ENCODE measurements around the gene HAT1. TPM values are rescaled to one million over a fixed set of nuclear protein-coding genes. Genes with fewer than 3 reads are reported as not detected.

The HAT1 gene
- total and polyA plus RNA-seq, 10 of the 15 experiments (the other 5 are each of a cell fraction or from before 2014, with no cell fraction given), result 60.0 to 225 (median 130) TPM

- intact Hi-C loops (cut with micrococcal nuclease; ENCODE audit: unreplicated experiment), result loop anchor here (5.0 kb wide), 2 partner anchors 87 to 102 kb away; partner anchors contain the start of genes DLX1 and DLX2
- ChIA-PET POLR2A (interaction anchor here (0.7 kb wide), 1 partner anchor 10 kb away, joined by 3 read pairs; no protein-coding TSS in a partner anchor), RAD21 (ENCODE audit: unreplicated experiment) (no interaction called here), SMC1A (ENCODE audit: uncharacterized antibody, unreplicated experiment) (interaction anchor here (0.9 kb wide), 2 partner anchors 12 to 103 kb away, joined by 3 read pairs; partner anchors contain the start of gene DLX2), CTCF (interaction anchor here (1.0 to 1.3 kb wide), 3 partner anchors 8 to 296 kb away, joined by 3 to 7 read pairs (median 5); partner anchors contain the start of gene DLX2)
- peak within 1 kb of the TSS; percentile 90 for H3K9ac ChIP-seq (ENCODE audit: control insufficient read depth, insufficient read depth, low read length)
- H3K9me3 ChIP-seq (replicated peaks; ENCODE audit: control insufficient read depth, insufficient read depth, low read length), result no peaks in the 10 kb centered on the region
- WGBS (ENCODE audit: insufficient coverage, insufficient replicate concordance, low lambda C conversion rate, missing lambda C conversion rate), result under 1% methylated on average over 72 of the region's 73 CpGs
- H3K27ac ChIP-seq (ENCODE audit: control insufficient read depth, insufficient read depth), result peak within 1 kb of the TSS; percentile 78
- no peaks in the 10 kb centered on the region for H4K20me1 ChIP-seq (ENCODE audit: control insufficient read depth, insufficient read depth)
- BruUV-seq (replicated peaks), result TSS peak; percentile 85
- H3K4me3 ChIP-seq, result peak within 1 kb of the TSS; percentile 90
- H3K4me1 ChIP-seq (ENCODE audit: control insufficient read depth, insufficient read depth, low read length), result peaks cover 6% of the 10 kb centered on the region
- in situ Hi-C loops (cut with MboI), result no loop called here
- ATAC-seq, result peak; percentile 99
- peak; percentile 70 for DNase-seq (ENCODE audit: low read depth, low spot score)
- H3K4me2 ChIP-seq (ENCODE audit: control insufficient read depth, insufficient read depth), result peak within 1 kb of the TSS; percentile 73
- peak within 1 kb of the TSS; percentile 99 for H2AFZ ChIP-seq (ENCODE audit: control insufficient read depth, low read depth, low read length)
- no peaks in the 10 kb centered on the region for H3K27me3 ChIP-seq (replicated peaks in 1 of 2; ENCODE audit: control insufficient read depth in 2 of 2, insufficient read depth in 2 of 2, low read length in 1 of 2)
- H3K36me3 ChIP-seq (ENCODE audit: control insufficient read depth in 2 of 2, insufficient read depth in 2 of 2, low read length in 1 of 2), result no peaks in the 10 kb centered on the region
- FAIRE-seq, result peak; percentile 61
- H3K79me2 ChIP-seq (ENCODE audit: control insufficient read depth, insufficient read depth, low read length), result no peaks in the 10 kb centered on the region
- 0 out of 2 replicates have a peak, but pooled peaks have one; percentile 27 for TF ChIP-seq FOXM1 (IDR thresholded peaks at IDR 0.05; ENCODE audit: low read depth, low read length)
- no peak for TF ChIP-seq SRF (IDR thresholded peaks at IDR 0.05; ENCODE audit: low read depth in 2 of 2, low read length in 2 of 2)
- TF ChIP-seq ZBTB11 (CRISPR knock-in tag; IDR thresholded peaks at IDR 0.05), result no peak
- peak; percentile 55; the same call in 1 of the 2 replicates for TF ChIP-seq TCF12 (IDR thresholded peaks at IDR 0.05; ENCODE audit: low read depth, low read length)
- TF ChIP-seq YY1 (IDR thresholded peaks at IDR 0.05; ENCODE audit: low read depth, low read length), result peak; percentile 100
- peak; percentile 51 for TF ChIP-seq KLF5 (IDR thresholded peaks at IDR 0.05; ENCODE audit: partially characterized antibody)
- TF ChIP-seq MEF2A (IDR thresholded peaks at IDR 0.05; ENCODE audit: insufficient read depth, low read depth, low read length), result no peak
- TF ChIP-seq NRF1 (conservative IDR thresholded peaks at IDR 0.05; ENCODE audit: low read depth, low read length), result peak; percentile 53
- TF ChIP-seq ATF2 (IDR thresholded peaks at IDR 0.05; ENCODE audit: low read length), result no peak
- TF ChIP-seq MTA2 (IDR thresholded peaks at IDR 0.05; ENCODE audit: low read depth), result no peak
- TF ChIP-seq CREM (IDR thresholded peaks at IDR 0.05; ENCODE audit: low read depth), result no peak
- TF ChIP-seq PAX8 (IDR thresholded peaks at IDR 0.05), result no peak
- TF ChIP-seq BACH1 (IDR thresholded peaks at IDR 0.05; ENCODE audit: borderline replicate concordance), result peak; percentile 80
- no peak for TF ChIP-seq YBX1 (IDR thresholded peaks at IDR 0.05)
- peak; percentile 100 for TF ChIP-seq MXI1 (IDR thresholded peaks at IDR 0.05; ENCODE audit: low read depth, low read length)
- TF ChIP-seq ESRRA (IDR thresholded peaks at IDR 0.05; ENCODE audit: low read length), result no peak
- peak; percentile 76 for TF ChIP-seq TCF3 (IDR thresholded peaks at IDR 0.05; ENCODE audit: borderline replicate concordance, insufficient read depth, low read depth, low read length)
- TF ChIP-seq SUPT20H (IDR thresholded peaks at IDR 0.05; ENCODE audit: borderline replicate concordance, control insufficient read depth, low read depth, low read length), result no peak
Observed at GRCh38 chr2:171999604-172000469, 77.6 kb downstream of the HAT1 start, which contains the start of gene METAP1D. TSS of gene METAP1D (plus strand) at chr2:171999953. CDS start at chr2:171999970, 17 bp downstream.
